Suprapubic skin (tissue), 3 donors: ENCODE data around the gene CDC42BPA.

Source experiments
- EP300 ChIP-seq: sonication (generic); formaldehyde crosslinking; IDR thresholded peaks from one replicate; pipeline ENCODE4 v1.6.1; 2017; ENCODE audit warnings: antibody characterized with exemption
- TF ChIP-seq, protein P1 (sequence below), 2 donors: fragments of 200-600 bp in 1 of 2; fragments of 450-650 bp in 1 of 2; sonication (generic) in 1 of 2; IDR thresholded peaks; one replicate each; pipeline ENCODE4 v1.5.1; 2016 to 2019; ENCODE audit warnings: antibody characterized with exemption in 2 of 2, mild to moderate bottlenecking in 1 of 2, moderate library complexity in 1 of 2

DNA sequence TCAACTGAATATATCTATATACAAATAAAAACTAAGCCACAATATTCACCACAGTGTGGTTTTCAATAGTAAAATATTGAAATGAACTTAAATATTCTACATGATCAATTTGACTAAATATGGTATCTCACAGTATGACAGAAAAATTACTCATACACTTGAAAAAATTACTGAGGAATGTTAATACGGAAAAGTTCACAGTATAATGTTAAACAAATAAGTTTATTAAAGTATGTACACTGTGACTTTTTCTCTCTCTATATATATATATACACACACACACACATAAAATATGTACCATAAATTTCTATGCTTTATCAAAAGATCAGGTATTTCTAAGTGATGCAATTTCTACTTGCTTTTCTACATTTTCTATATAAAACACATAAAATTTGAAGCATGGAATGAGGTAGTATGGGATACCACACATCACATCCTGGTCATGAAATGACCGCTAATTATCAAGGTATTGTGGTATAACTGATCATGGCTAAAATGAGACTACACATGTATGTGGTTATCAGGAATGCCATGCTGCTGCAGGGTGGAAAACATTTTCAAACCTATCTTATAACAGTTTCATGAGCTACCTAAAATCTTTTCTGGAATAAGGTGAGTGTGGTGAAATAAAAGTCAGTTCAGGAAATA is 102.3 kb downstream of the CDC42BPA start:
- no peak for TF ChIP-seq EP300
- TF ChIP-seq, protein P1, sequence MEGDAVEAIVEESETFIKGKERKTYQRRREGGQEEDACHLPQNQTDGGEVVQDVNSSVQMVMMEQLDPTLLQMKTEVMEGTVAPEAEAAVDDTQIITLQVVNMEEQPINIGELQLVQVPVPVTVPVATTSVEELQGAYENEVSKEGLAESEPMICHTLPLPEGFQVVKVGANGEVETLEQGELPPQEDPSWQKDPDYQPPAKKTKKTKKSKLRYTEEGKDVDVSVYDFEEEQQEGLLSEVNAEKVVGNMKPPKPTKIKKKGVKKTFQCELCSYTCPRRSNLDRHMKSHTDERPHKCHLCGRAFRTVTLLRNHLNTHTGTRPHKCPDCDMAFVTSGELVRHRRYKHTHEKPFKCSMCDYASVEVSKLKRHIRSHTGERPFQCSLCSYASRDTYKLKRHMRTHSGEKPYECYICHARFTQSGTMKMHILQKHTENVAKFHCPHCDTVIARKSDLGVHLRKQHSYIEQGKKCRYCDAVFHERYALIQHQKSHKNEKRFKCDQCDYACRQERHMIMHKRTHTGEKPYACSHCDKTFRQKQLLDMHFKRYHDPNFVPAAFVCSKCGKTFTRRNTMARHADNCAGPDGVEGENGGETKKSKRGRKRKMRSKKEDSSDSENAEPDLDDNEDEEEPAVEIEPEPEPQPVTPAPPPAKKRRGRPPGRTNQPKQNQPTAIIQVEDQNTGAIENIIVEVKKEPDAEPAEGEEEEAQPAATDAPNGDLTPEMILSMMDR (IDR thresholded peaks at IDR 0.05) = no peak
